H1 (cell line): Measurements from ENCODE around the gene NBPF3.

Experiments used
- JUND ChIP-seq: IDR thresholded peaks from 2 replicates; pipeline ENCODE4 v1.6.1; 2011; ENCODE audit warnings: mild to moderate bottlenecking, improper control_type of control experiment, low read length
- POLR2A ChIP-seq, 2 experiments: IDR thresholded peaks; 1 replicate in 1 of 2; 2 replicates in 1 of 2; pipeline ENCODE4 v1.6.1; 2011; ENCODE audit warnings: low read depth in 2 of 2, low read length in 2 of 2, mild to moderate bottlenecking in 2 of 2; ENCODE audit errors: control extremely low read depth in 1 of 2
- RNF2 ChIP-seq: fragments of 200-900, 300-1000 bp; sonication (generic); IDR thresholded peaks from 2 replicates; pipeline ENCODE4 v1.7.1; 2016; ENCODE audit warnings: borderline replicate concordance, low read depth, mild to moderate bottlenecking, antibody characterized with exemption, low read length; ENCODE audit not compliant: poor library complexity, severe bottlenecking; ENCODE audit errors: missing control alignments
- TF ChIP-seq, protein P1 (sequence below), 3 experiments: IDR thresholded peaks; 1 replicate in 2 of 3; 2 replicates in 1 of 3; pipeline versions ENCODE4 v1.5.1 to v1.6.1; 2011; ENCODE audit warnings: low read length in 3 of 3, mild to moderate bottlenecking in 3 of 3, inconsistent platforms in 2 of 3, low read depth in 1 of 3, moderate library complexity in 1 of 3; ENCODE audit not compliant: insufficient read depth in 1 of 3; ENCODE audit errors: control extremely low read depth in 1 of 3
- TF ChIP-seq, protein P2 (sequence below): IDR thresholded peaks from 2 replicates; pipeline ENCODE4 v1.6.1; 2011; ENCODE audit warnings: low read length, improper control_type of control experiment

DNA sequence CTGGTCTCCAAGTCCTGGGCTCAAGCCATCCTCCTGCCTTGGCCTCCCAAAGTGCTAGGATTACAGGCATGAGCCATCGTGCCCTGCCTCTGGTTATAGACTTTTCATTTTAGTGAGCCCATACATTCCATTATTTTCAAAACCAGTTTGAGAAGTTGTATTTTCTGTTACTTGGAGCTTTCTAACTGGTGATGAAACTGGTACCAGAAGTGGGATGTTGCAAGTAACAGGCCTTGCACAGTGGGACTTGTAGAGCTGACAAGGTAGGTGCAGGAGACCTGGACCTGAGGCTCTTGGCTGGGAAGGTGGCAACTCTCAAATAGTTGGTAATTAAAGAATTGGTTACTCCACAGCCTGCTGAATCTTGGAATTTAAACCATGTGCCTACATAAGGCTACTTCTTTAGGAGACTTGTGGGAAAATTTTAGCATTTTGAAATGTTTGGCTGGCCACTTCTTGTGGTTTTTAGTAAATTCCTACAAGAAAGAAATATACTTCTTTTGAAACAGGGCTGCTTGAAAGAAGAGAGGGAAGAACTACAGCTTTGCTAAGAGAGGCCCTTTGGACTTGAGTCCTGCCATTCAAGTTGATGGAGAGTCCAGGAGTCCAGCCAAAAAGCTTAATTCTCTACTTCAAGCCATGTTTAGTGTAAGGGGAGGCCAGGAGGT, 59.5 kb downstream of the NBPF3 start:
- TF ChIP-seq, protein P1, sequence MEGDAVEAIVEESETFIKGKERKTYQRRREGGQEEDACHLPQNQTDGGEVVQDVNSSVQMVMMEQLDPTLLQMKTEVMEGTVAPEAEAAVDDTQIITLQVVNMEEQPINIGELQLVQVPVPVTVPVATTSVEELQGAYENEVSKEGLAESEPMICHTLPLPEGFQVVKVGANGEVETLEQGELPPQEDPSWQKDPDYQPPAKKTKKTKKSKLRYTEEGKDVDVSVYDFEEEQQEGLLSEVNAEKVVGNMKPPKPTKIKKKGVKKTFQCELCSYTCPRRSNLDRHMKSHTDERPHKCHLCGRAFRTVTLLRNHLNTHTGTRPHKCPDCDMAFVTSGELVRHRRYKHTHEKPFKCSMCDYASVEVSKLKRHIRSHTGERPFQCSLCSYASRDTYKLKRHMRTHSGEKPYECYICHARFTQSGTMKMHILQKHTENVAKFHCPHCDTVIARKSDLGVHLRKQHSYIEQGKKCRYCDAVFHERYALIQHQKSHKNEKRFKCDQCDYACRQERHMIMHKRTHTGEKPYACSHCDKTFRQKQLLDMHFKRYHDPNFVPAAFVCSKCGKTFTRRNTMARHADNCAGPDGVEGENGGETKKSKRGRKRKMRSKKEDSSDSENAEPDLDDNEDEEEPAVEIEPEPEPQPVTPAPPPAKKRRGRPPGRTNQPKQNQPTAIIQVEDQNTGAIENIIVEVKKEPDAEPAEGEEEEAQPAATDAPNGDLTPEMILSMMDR (IDR thresholded peaks at IDR 0.05; ENCODE audit: control extremely low read depth in 1 of 3, insufficient read depth in 1 of 3, low read depth in 1 of 3, low read length in 3 of 3): no peak
- TF ChIP-seq POLR2A (IDR thresholded peaks at IDR 0.05; ENCODE audit: control extremely low read depth in 1 of 2, low read depth in 2 of 2, low read length in 2 of 2) (no peak), RNF2 (no peak), JUND (no peak)
- TF ChIP-seq, protein P2, sequence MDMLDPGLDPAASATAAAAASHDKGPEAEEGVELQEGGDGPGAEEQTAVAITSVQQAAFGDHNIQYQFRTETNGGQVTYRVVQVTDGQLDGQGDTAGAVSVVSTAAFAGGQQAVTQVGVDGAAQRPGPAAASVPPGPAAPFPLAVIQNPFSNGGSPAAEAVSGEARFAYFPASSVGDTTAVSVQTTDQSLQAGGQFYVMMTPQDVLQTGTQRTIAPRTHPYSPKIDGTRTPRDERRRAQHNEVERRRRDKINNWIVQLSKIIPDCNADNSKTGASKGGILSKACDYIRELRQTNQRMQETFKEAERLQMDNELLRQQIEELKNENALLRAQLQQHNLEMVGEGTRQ: no peak
